Osteocyte (in vitro differentiated cells): Measurements from ENCODE around the gene AHNAK2. TPM values are rescaled to one million over a fixed set of nuclear protein-coding genes. Genes with fewer than 3 reads are reported as not detected.
A peak's percentile ranks its signal among the peaks of the same experiment; 100 is the strongest.

Source experiments
- DNase-seq: peaks from one replicate; pipeline ENCODE4 v3.0.0; 2021; ENCODE audit warnings: mixed read lengths; ENCODE audit not compliant: unreplicated experiment; ENCODE audit errors: extremely low spot score
- H3K27ac Mint-ChIP-seq: one replicate; pipeline ENCODE4 v1.8.0; 2021; ENCODE audit warnings: mild to moderate bottlenecking, mixed read lengths; ENCODE audit not compliant: unreplicated experiment
- H3K27me3 Mint-ChIP-seq: one replicate; pipeline ENCODE4 v1.8.0; 2021; ENCODE audit warnings: mixed read lengths; ENCODE audit not compliant: unreplicated experiment
- H3K36me3 Mint-ChIP-seq: one replicate; pipeline ENCODE4 v1.8.0; 2021; ENCODE audit warnings: mixed read lengths; ENCODE audit not compliant: unreplicated experiment
- H3K4me1 Mint-ChIP-seq: one replicate; pipeline ENCODE4 v1.8.0; 2021; ENCODE audit warnings: mixed read lengths; ENCODE audit not compliant: unreplicated experiment
- H3K4me3 Mint-ChIP-seq: one replicate; pipeline ENCODE4 v1.8.0; 2021; ENCODE audit warnings: mild to moderate bottlenecking, moderate library complexity, mixed read lengths; ENCODE audit not compliant: unreplicated experiment
- H3K9me3 Mint-ChIP-seq: one replicate; pipeline ENCODE4 v1.8.0; 2021; ENCODE audit warnings: mixed read lengths; ENCODE audit not compliant: unreplicated experiment
- CTCF ChIP-seq: fragments of 200-600 bp; sonication (generic); IDR thresholded peaks from 2 replicates; pipeline ENCODE4 v1.5.0; 2021; ENCODE audit warnings: antibody characterized with exemption, mild to moderate bottlenecking, moderate library complexity
- total RNA-seq: library from RNA; stranded (reverse); gene quantifications from 2 replicates; pipeline ENCODE4 v1.2.1, GENCODE V29; 2021

Gene AHNAK2
- total RNA-seq, 1 donor from 2014 or later, result 145 TPM

- peak overlapping the region; percentile 75 for H3K4me3 Mint-ChIP-seq
- H3K27ac Mint-ChIP-seq, result peak overlapping the region; percentile 93
- peak; percentile 92 for DNase-seq
- H3K27me3 Mint-ChIP-seq, result no peaks in the 10 kb centered on the region
- no peaks in the 10 kb centered on the region for H3K9me3 Mint-ChIP-seq
- TF ChIP-seq CTCF, result no peak
- H3K4me1 Mint-ChIP-seq, result peaks cover 79% of the 10 kb centered on the region
- no peaks in the 10 kb centered on the region for H3K36me3 Mint-ChIP-seq
Observed at GRCh38 chr14:104970231-104971068, 7.7 kb downstream of the AHNAK2 start.

- H3K27me3 Mint-ChIP-seq, result no peaks in the 10 kb centered on the region
- peaks cover 78% of the 10 kb centered on the region for H3K4me1 Mint-ChIP-seq
- no peaks in the 10 kb centered on the region for H3K9me3 Mint-ChIP-seq
- H3K4me3 Mint-ChIP-seq, result peak overlapping the region; percentile 75
- peak overlapping the region; percentile 93 for H3K27ac Mint-ChIP-seq
- no peak for TF ChIP-seq CTCF
- no peaks in the 10 kb centered on the region for H3K36me3 Mint-ChIP-seq
- DNase-seq, result no peak
Observed at GRCh38 chr14:104969741-104970230, 8.4 kb downstream of the AHNAK2 start.

GRCh38 chr14:104968541-104969401, 9.4 kb downstream of the AHNAK2 start:
- DNase-seq, result no peak

GRCh38 chr14:104968153-104968527, 10.0 kb downstream of the AHNAK2 start:
- Mint-ChIP-seq H3K27me3 (no peaks in the 10 kb centered on the region), H3K36me3 (peaks cover 1% of the 10 kb centered on the region), H3K9me3 (no peaks in the 10 kb centered on the region), H3K4me3 (peak overlapping the region; percentile 75), H3K4me1 (peaks cover 66% of the 10 kb centered on the region), H3K27ac (peak overlapping the region; percentile 93)
- no peak for DNase-seq
- no peak for TF ChIP-seq CTCF

More at GRCh38 chr14:104968541-104969401, 9.4 kb downstream of the AHNAK2 start:
- Mint-ChIP-seq H3K27ac (peak overlapping the region; percentile 93), H3K9me3 (no peaks in the 10 kb centered on the region), H3K27me3 (no peaks in the 10 kb centered on the region), H3K36me3 (no peaks in the 10 kb centered on the region), H3K4me3 (peak overlapping the region; percentile 75), H3K4me1 (peaks cover 72% of the 10 kb centered on the region)
- peak; percentile 41 for TF ChIP-seq CTCF
